H1 (cell line): ENCODE data around the gene ANKFY1. TPM values are rescaled to one million over a fixed set of nuclear protein-coding genes. Genes with fewer than 3 reads are reported as not detected.

Source experiments
- CTCF ChIA-PET: fragments of 300-600 bp; sonication (Branson Sonifier 250); formaldehyde crosslinking; loops from one replicate; lab custom pipeline; 2021; ENCODE audit not compliant: partially characterized antibody; lab: Charles Lee
- POLR2A ChIA-PET: fragments of 300-600 bp; sonication (Branson Sonifier 250); formaldehyde crosslinking; loops from one replicate; lab custom pipeline; 2021; ENCODE audit warnings: inconsistent platforms; ENCODE audit not compliant: partially characterized antibody; lab: Charles Lee
- DNase-seq, 2 experiments: peaks; one replicate each; pipeline versions ENCODE4 v3.0.0 to v3.0.0-alpha.2; 2010 to 2022; ENCODE audit warnings: low spot score in 2 of 2, low read depth in 1 of 2, mixed read lengths in 1 of 2
- FAIRE-seq: peaks from 2 replicates; lab custom pipeline; 2011; peaks lifted over from hg19 to GRCh38; lab: Jason Lieb, UNC
- H2AFZ ChIP-seq: 2 replicates; pipeline ENCODE4 v1.8.1; 2012; ENCODE audit warnings: low read length, inconsistent platforms
- H2AK5ac ChIP-seq: 2 replicates; pipeline ENCODE4 v1.6.1; 2013; ENCODE audit warnings: low read depth, low read length
- H2BK120ac ChIP-seq: replicated peaks from 2 replicates; pipeline ENCODE3; 2013; ENCODE audit warnings: low read depth, low read length, inconsistent platforms
- H2BK12ac ChIP-seq: 2 replicates; pipeline ENCODE4 v1.6.1; 2013; ENCODE audit warnings: low read depth, low read length
- H2BK15ac ChIP-seq: 2 replicates; pipeline ENCODE4 v1.6.1; 2013; ENCODE audit warnings: low read length
- H2BK20ac ChIP-seq: 2 replicates; pipeline ENCODE4 v1.6.1; 2013; ENCODE audit warnings: low read length
- H2BK5ac ChIP-seq: 2 replicates; pipeline ENCODE4 v1.6.1; 2013; ENCODE audit warnings: low read depth, low read length
- H3K14ac ChIP-seq: 2 replicates; pipeline ENCODE4 v1.6.1; 2013; ENCODE audit warnings: inconsistent platforms; ENCODE audit not compliant: insufficient read length
- H3K18ac ChIP-seq: 2 replicates; pipeline ENCODE4 v1.6.1; 2013; ENCODE audit warnings: low read length; ENCODE audit errors: extremely low read depth
- H3K23ac ChIP-seq: 2 replicates; pipeline ENCODE4 v1.6.1; 2013; ENCODE audit warnings: inconsistent platforms; ENCODE audit not compliant: insufficient read length
- H3K23me2 ChIP-seq: 2 replicates; pipeline ENCODE4 v1.6.1; 2013; ENCODE audit warnings: low read depth, low read length
- H3K27ac ChIP-seq: 2 replicates; pipeline ENCODE4 v1.6.1; 2011; ENCODE audit warnings: low read depth, low read length, inconsistent platforms
- H3K27me3 ChIP-seq, 4 experiments: replicated peaks in 1 of 4; 1 replicate in 1 of 4; 2 replicates in 3 of 4; pipeline versions ENCODE4 v1.6.1 to v1.8.1; 2011 to 2013; ENCODE audit warnings: low read length in 3 of 4, mild to moderate bottlenecking in 3 of 4, inconsistent platforms in 2 of 4, mixed read lengths in 2 of 4, moderate library complexity in 1 of 4; ENCODE audit not compliant: control insufficient read depth in 3 of 4, insufficient read depth in 3 of 4; ENCODE audit errors: extremely low read depth in 1 of 4
- H3K36me3 ChIP-seq, 4 experiments: 2 replicates each; pipeline versions ENCODE4 v1.6.1 to v1.8.1; 2011 to 2013; ENCODE audit warnings: mild to moderate bottlenecking in 4 of 4, low read length in 3 of 4, moderate library complexity in 2 of 4, control low read depth in 1 of 4, inconsistent platforms in 1 of 4; ENCODE audit not compliant: insufficient read depth in 4 of 4, control insufficient read depth in 2 of 4
- H3K4ac ChIP-seq: replicated peaks from 2 replicates; pipeline ENCODE3; 2013; ENCODE audit warnings: low read length, low read depth, mixed read lengths, inconsistent platforms; ENCODE audit not compliant: insufficient read length
- H3K4me1 ChIP-seq, 4 experiments: replicated peaks in 1 of 4; 1 replicate in 1 of 4; 2 replicates in 3 of 4; pipeline versions ENCODE4 v1.6.1 to v1.8.1; 2011 to 2013; ENCODE audit warnings: low read length in 3 of 4, inconsistent platforms in 2 of 4, mixed read lengths in 1 of 4; ENCODE audit not compliant: insufficient read depth in 4 of 4, control insufficient read depth in 3 of 4
- H3K4me2 ChIP-seq, 2 experiments: 2 replicates each; pipeline versions ENCODE4 v1.6.1 to v1.8.1; 2011 to 2013; ENCODE audit warnings: low read depth in 2 of 2, low read length in 2 of 2, control low read depth in 1 of 2, inconsistent platforms in 1 of 2, mild to moderate bottlenecking in 1 of 2; ENCODE audit not compliant: insufficient read depth in 1 of 2
- H3K4me3 ChIP-seq, 4 experiments: fragments of 200-600, 300-600 bp in 1 of 4; sonication (generic), shearing (Covaris generic), sonication (Bioruptor Twin) in 1 of 4; 2 replicates each; pipeline versions ENCODE4 v1.5.1 to v1.8.1; 2011 to 2016; ENCODE audit warnings: low read length in 4 of 4, low read depth in 3 of 4, control low read depth in 2 of 4, inconsistent platforms in 2 of 4, mild to moderate bottlenecking in 2 of 4, mixed read lengths in 1 of 4, moderate library complexity in 1 of 4; ENCODE audit not compliant: insufficient read depth in 2 of 4; ENCODE audit errors: extremely low read depth in 1 of 4
- H3K56ac ChIP-seq: replicated peaks from 2 replicates; pipeline ENCODE3; 2013; ENCODE audit warnings: low read depth, mild to moderate bottlenecking, mixed read lengths, low read length, inconsistent platforms; ENCODE audit not compliant: insufficient read length
- H3K79me1 ChIP-seq: 2 replicates; pipeline ENCODE4 v1.6.1; 2013; ENCODE audit warnings: low read depth, low read length, control low read depth
- H3K79me2 ChIP-seq, 2 experiments: 2 replicates each; pipeline versions ENCODE4 v1.6.1 to v1.8.1; 2012 to 2013; ENCODE audit warnings: low read length in 2 of 2, mild to moderate bottlenecking in 2 of 2, inconsistent platforms in 1 of 2; ENCODE audit not compliant: insufficient read depth in 2 of 2, control insufficient read depth in 1 of 2
- H3K9ac ChIP-seq, 4 experiments: replicated peaks in 1 of 4; 1 replicate in 1 of 4; 2 replicates in 3 of 4; pipeline versions ENCODE4 v1.6.1 to v1.8.1; 2011 to 2013; ENCODE audit warnings: low read depth in 3 of 4, low read length in 3 of 4, control low read depth in 2 of 4, mild to moderate bottlenecking in 2 of 4, moderate library complexity in 2 of 4, inconsistent platforms in 1 of 4; ENCODE audit errors: extremely low read depth in 1 of 4
- H3K9me3 ChIP-seq, 2 experiments: 2 replicates each; pipeline versions ENCODE4 v1.6.1 to v1.8.1; 2012 to 2013; ENCODE audit warnings: mild to moderate bottlenecking in 2 of 2, moderate library complexity in 2 of 2, control low read depth in 1 of 2, inconsistent platforms in 1 of 2, low read depth in 1 of 2, low read length in 1 of 2, mixed read lengths in 1 of 2; ENCODE audit not compliant: insufficient read depth in 2 of 2
- H4K20me1 ChIP-seq, 2 experiments: replicated peaks in 1 of 2; 2 replicates each; pipeline versions ENCODE3 to v1.8.1; 2011 to 2013; ENCODE audit warnings: inconsistent platforms in 2 of 2, low read length in 2 of 2, mild to moderate bottlenecking in 1 of 2; ENCODE audit not compliant: insufficient read depth in 2 of 2, control insufficient read depth in 1 of 2
- H4K5ac ChIP-seq: 2 replicates; pipeline ENCODE4 v1.6.1; 2013; ENCODE audit warnings: low read length, low read depth, mixed read lengths, inconsistent platforms; ENCODE audit not compliant: insufficient read length
- H4K8ac ChIP-seq: 2 replicates; pipeline ENCODE4 v1.8.0; 2013; ENCODE audit warnings: mild to moderate bottlenecking, moderate library complexity, low read length, inconsistent platforms; ENCODE audit not compliant: insufficient read depth; ENCODE audit errors: extremely low read depth
- H4K91ac ChIP-seq: replicated peaks from 2 replicates; pipeline ENCODE3; 2013; ENCODE audit warnings: low read length, mixed read lengths, inconsistent platforms; ENCODE audit not compliant: insufficient read length
- CEBPB ChIP-seq: IDR thresholded peaks from 2 replicates; pipeline ENCODE4 v1.6.1; 2012; ENCODE audit warnings: low read depth, low read length
- CHD1 ChIP-seq: IDR thresholded peaks from 2 replicates; pipeline ENCODE4 v1.6.1; 2012; ENCODE audit warnings: low read depth, low read length, improper control_type of control experiment
- POLR2AphosphoS5 ChIP-seq: IDR thresholded peaks from 2 replicates; pipeline ENCODE4 v1.6.1; 2011; ENCODE audit warnings: low read depth, low read length
- SP2 ChIP-seq: IDR thresholded peaks from 2 replicates; pipeline ENCODE4 v1.6.1; 2012; ENCODE audit warnings: mild to moderate bottlenecking, low read length, inconsistent platforms
- YY1 ChIP-seq: IDR thresholded peaks from 2 replicates; pipeline ENCODE4 v1.6.1; 2011; ENCODE audit warnings: low read depth, mild to moderate bottlenecking, low read length
- WGBS, 2 experiments: shearing (Covaris generic) in 1 of 2; methylation state at CpG; one replicate each; pipeline versions ENCODE4 v1.1.6 to v1.1.7; 2013 to 2015; ENCODE audit warnings: low lambda C conversion rate in 2 of 2, mixed read lengths in 2 of 2, inconsistent platforms in 1 of 2, low coverage in 1 of 2, missing lambda C conversion rate in 1 of 2; ENCODE audit not compliant: insufficient replicate concordance in 2 of 2, insufficient coverage in 1 of 2, insufficient read length in 1 of 2; ENCODE audit errors: extremely low coverage in 1 of 2, missing lambda C conversion rate in 1 of 2; 5-methylcytosine and 5-hydroxymethylcytosine counted together
- polyA plus RNA-seq, 7 experiments: library from polyadenylated mRNA; depleted of rRNA in 3 of 7; stranded (reverse) in 5 of 7; unstranded in 2 of 7; fragments of >200 nt in 5 of 7; fragments of 200-250 nt in 2 of 7; gene quantifications; 1 replicate in 5 of 7; 2 replicates in 1 of 7; 4 replicates in 1 of 7; pipeline versions ENCODE4 v1.2.1 to v1.2.3, GENCODE V29; 2011 to 2013; ENCODE audit warnings: missing spikeins in 2 of 7, mixed read lengths in 2 of 7
- total RNA-seq: library from RNA; stranded (reverse); fragmentation: NEBNext Ultra II Directional; extraction: Animal tissue kit (Norgen Biotek cat#: 25700); gene quantifications from 2 replicates; pipeline ENCODE4 v1.2.1, GENCODE V29; 2021
- TF ChIP-seq, protein P1 (sequence below), 3 experiments: IDR thresholded peaks; 1 replicate in 2 of 3; 2 replicates in 1 of 3; pipeline versions ENCODE4 v1.5.1 to v1.6.1; 2011; ENCODE audit warnings: low read length in 3 of 3, mild to moderate bottlenecking in 3 of 3, inconsistent platforms in 2 of 3, low read depth in 1 of 3, moderate library complexity in 1 of 3; ENCODE audit not compliant: insufficient read depth in 1 of 3; ENCODE audit errors: control extremely low read depth in 1 of 3

Gene ANKFY1
- total and polyA plus RNA-seq, 2 of the 8 experiments (the other 6 are each of a cell fraction or from before 2014, with no cell fraction given), result 28.3 to 45.3 TPM

GRCh38 chr17:4276514-4276913 lies 12.7 kb upstream of the ANKFY1 start:
- Histone ChIP-seq H3K56ac (no peak overlapping the region), H4K5ac (no peak overlapping the region), H3K23me2 (no peaks in the 10 kb centered on the region), H4K8ac (no peak overlapping the region), H3K36me3 (peaks cover 0 to 37% (median 20%) of the 10 kb centered on the region in 4 experiments; a peak in 7 of 8 replicates), H2AK5ac (no peak overlapping the region), H2AFZ (no peak overlapping the region), H2BK20ac (no peak overlapping the region), H4K20me1 (peaks cover 3 to 8% of the 10 kb centered on the region in 2 experiments), H3K27me3 (no peaks in the 10 kb centered on the region), H2BK5ac (no peak overlapping the region), H3K4me1 (peaks cover 0 to 2% (median 0%) of the 10 kb centered on the region in 4 experiments; a peak in 1 of 7 replicates), H3K23ac (no peak overlapping the region), H3K4ac (no peak overlapping the region), H3K79me1 (peaks cover 5% of the 10 kb centered on the region), H3K9ac (no peak overlapping the region), H2BK15ac (no peak overlapping the region), H3K79me2 (peaks cover 0 to 56% of the 10 kb centered on the region in 2 experiments; a peak in 3 of 4 replicates), H3K27ac (no peak overlapping the region), H2BK12ac (no peak overlapping the region), H3K14ac (no peak overlapping the region), H4K91ac (no peak overlapping the region), H3K18ac (no peak overlapping the region), H3K4me2 (no peak overlapping the region), H2BK120ac (no peak overlapping the region), H3K9me3 (no peaks in the 10 kb centered on the region), H3K4me3 (no peak overlapping the region)
- ChIA-PET CTCF (interaction anchor here (0.8 to 1.2 kb wide), 3 partner anchors 14 to 25 kb away, joined by 3 read pairs; partner anchors contain the start of gene ANKFY1), POLR2A (interaction anchor here (0.8 to 1.8 kb wide), 2 partner anchors 9 to 11 kb away, joined by 3 to 5 read pairs; no protein-coding TSS in a partner anchor)
- WGBS, 2 experiments, result 90% methylated on average over 5 of the region's 5 CpGs; no CpG with 5 or more reads in 1 of the 2 experiments
- DNase-seq (no peak), FAIRE-seq (no peak)
- TF ChIP-seq, protein P1, sequence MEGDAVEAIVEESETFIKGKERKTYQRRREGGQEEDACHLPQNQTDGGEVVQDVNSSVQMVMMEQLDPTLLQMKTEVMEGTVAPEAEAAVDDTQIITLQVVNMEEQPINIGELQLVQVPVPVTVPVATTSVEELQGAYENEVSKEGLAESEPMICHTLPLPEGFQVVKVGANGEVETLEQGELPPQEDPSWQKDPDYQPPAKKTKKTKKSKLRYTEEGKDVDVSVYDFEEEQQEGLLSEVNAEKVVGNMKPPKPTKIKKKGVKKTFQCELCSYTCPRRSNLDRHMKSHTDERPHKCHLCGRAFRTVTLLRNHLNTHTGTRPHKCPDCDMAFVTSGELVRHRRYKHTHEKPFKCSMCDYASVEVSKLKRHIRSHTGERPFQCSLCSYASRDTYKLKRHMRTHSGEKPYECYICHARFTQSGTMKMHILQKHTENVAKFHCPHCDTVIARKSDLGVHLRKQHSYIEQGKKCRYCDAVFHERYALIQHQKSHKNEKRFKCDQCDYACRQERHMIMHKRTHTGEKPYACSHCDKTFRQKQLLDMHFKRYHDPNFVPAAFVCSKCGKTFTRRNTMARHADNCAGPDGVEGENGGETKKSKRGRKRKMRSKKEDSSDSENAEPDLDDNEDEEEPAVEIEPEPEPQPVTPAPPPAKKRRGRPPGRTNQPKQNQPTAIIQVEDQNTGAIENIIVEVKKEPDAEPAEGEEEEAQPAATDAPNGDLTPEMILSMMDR (IDR thresholded peaks at IDR 0.05; ENCODE audit: control extremely low read depth in 1 of 3, insufficient read depth in 1 of 3, low read depth in 1 of 3, low read length in 3 of 3), result no peak
- TF ChIP-seq CHD1 (no peak), CEBPB (peak; percentile 91), SP2 (no peak), POLR2AphosphoS5 (no peak), YY1 (no peak)
